HG02943 (cell line): ENCODE results near the gene CTXND2.
"Not testable (repeated sequence)": the region's sequence is repeated elsewhere in the genome, so short reads cannot be mapped to it uniquely, and the experiment has no call there.

Experiments
- ATAC-seq: cut with Tn5 transposase; IDR thresholded peaks from one replicate; pipeline ENCODE4 v1.9.1; 2021; ENCODE audit warnings: mild to moderate bottlenecking, low read depth, moderate library complexity; ENCODE audit not compliant: unreplicated experiment

Gene CTXND2

DNA sequence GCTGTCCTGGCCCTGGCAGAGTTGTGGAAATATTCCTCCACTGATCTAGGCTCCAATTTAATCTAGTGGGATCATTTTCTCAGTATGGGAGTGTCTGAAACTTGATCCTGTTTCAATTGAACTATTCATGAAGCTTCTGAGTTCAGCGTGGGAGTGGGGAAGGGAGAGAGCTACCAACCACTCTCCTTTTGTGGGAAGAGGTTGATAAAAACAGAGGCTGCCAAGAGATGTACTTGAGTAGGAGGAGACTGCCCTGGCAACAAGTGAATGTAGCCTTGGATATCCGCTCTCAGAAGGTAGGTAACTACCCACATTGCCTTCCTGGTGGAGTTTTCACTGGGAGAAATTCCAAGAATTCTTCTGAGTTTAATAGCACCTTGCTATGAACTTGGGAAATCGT lies at the start of gene CTXND2:
CTXND2 (plus strand) TSS at position 119 of the 400 bp plus-strand sequence. CDS start 25,179 bp downstream, outside the sequence.
- no peak for ATAC-seq

DNA sequence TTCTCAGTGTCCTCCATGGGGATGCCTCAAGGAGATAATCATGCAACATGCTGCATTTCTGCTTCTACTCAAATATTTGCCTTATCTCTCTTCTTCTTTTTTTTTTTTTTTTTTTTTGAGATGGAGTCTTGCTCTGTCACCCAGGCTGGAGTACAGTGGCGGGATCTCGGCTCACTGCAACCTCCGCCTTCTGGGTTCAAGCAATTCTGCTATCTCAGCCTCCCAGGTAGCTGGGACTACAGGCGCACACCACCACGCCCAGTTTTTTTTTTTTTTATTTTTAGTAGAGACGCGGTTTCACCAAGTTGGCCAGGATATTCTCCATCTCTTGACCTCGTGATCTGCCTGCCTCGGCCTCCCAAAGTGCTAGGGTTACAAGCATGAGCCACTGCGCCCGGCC lies 46.1 kb upstream of the CTXND2 start:
- ATAC-seq, result not testable (repeated sequence)

DNA sequence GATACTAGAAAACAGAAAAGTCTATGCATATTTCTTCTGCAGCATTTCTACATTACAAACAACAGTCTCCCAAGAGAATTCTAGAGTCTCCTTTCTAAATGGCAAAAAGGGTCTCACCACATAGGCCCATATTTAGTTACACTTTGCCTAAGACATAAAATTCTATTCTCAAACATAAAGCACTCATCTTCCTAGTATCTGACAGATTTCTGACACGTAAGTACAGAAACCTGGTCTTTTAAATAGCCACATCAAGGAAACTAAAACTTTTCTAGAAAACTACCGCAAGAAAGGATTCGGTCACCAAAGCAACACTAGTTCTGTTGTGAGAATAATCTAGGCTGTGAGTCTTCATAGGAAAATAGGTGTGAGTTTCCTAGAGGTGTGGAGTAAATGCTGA lies 45.3 kb upstream of the CTXND2 start:
- ATAC-seq, result no peak

DNA sequence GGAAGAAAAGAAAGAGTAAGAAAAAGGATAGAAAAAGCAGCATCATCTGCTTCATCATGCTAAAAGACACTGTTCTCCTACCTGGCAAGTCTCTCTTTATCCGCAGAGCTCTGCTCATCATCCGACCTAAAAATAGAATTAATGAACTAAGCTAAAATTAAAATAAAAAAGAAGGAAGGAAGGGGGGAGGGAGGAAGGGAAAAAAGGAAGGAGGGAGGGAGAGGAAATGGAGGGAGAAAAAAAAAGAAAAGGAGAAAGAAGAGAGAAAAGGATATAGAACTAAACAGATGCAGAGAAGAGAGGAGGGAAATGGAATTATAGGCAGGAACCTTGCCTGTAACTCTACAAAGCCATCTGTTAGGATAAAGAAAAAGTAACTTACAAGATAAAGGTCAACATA lies 44.6 kb upstream of the CTXND2 start:
- no peak for ATAC-seq

DNA sequence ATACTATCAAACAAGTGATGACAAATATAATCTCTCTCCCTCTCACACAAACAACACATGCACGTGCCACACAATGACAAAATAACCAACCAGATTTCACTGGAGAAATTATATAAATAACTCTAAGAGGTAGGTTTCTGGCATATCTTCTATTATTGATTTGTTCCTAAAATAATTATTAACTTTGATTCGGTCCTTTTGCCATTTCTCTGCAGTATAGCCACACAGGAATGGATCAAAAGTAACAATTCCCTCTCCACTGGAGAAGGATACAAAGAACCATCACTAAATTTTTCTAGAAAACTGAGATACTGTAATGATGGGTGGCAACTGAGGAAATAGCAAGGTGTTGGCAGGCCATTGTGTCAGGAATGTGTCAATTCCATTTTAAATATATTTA lies 44.0 kb upstream of the CTXND2 start:
- no peak for ATAC-seq

DNA sequence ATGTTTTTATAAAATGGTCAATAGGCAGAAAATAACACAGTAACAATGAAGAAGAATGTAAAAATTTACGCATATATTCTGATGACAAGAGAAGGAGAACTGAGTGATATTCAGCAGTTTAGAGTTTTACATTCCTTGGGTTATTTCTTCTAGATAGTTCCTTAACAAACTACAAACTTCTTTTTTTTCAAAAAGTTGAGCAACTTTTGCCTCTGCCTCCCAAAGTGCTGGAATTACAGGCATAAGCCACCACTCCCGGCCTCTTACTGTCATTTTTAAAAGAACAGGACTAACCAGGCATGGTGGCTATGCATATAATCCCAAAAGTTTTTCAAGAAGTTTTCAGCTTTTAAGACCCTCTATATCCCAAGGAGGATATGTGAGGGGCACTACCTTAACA lies 43.5 kb upstream of the CTXND2 start:
- no peak for ATAC-seq

DNA sequence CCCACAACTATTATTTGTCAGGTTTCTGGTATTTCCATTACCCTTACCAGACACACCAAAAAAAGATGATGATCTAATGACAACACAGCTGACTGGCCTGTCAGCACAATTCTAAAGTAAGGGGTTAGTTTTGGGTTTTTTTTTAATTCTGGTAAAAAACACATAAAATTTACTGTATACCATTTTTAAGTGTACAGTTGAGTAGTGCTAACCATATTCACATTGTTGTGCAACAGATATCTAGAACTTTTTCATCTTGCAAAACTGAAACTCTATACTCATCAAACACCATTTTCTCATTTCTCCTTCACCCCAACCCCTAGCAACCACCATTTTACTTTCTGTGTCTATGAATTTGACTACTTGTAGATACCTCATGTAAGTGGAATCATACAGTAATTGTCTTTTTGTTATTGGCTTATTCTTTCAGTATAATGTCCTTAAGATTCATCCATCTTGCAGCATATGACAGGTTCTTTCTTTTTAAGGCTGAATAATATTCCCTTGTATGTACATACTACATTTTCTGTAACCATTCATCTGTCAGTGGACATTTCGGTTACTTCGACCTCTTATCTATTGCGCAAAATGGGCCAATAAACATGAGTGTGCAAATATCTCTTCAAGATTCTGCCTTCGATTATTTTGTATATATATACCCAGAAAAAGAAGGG lies 40.3 kb upstream of the CTXND2 start:
- ATAC-seq, result no peak

DNA sequence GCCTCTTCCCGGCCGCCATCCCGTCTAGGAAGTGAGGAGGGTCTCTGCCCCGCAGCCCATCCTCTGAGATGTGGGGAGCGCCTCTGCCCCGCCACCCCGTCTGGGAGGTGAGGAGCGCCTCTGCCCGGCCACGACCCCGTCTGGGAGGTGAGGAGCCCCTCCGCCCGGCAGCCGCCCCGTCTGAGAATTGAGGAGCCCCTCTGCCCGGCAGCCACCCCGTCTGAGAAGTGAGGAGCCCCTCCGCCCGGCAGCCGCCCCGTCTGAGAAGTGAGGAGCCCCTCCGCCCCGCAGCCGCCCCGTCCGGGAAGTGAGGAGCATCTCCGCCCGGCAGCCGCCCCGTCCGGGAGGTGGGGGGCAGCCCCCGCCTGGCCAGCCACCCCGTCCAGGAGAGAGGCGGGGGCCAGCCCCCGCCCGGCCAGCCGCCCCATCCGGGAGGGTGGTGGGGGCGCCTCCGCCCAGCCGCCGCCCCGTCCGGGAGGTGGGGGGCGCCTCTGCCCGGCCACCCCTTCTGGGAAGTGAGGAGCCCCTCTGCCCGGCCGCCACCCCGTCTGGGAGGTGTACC lies 36.1 kb upstream of the CTXND2 start:
- not testable (repeated sequence) for ATAC-seq

DNA sequence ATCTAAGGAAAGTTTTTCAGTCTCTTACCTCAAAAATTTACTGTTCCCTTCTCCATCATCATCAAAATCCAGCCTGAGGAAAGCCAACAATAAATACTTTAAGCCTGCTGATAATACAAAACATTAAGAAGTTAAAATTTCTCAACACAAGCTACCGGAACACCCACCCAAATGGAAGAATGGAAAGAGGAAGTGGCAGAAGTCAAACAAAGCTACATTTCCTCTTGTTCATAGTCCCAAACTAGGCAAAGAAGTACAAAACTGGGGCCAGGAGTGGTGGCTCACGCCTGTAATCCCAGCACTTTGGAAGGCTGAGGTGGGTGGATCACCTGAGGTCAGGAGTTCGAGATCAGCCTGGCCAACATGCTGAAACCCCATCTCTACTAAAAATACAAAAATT lies 34.2 kb upstream of the CTXND2 start:
- ATAC-seq, result not testable (repeated sequence)

DNA sequence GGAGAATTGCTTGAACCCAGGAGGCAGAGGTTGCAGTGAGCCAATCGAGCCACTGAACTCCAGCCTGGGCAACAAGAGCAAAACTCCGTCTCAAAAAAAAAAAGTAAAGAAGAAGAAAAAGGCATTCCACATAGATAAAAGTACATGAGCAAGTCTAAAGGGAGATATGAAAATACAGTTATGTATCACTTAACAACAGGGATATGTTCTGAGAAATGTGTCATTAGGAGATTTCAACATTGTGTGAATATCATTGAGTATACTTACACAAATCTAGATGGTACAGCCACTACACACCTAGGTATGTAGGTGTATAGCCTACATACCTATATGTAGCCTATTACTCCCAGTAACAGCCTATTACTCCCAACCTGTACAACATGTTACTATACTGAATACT lies 23.2 kb upstream of the CTXND2 start:
- ATAC-seq, result no peak

DNA sequence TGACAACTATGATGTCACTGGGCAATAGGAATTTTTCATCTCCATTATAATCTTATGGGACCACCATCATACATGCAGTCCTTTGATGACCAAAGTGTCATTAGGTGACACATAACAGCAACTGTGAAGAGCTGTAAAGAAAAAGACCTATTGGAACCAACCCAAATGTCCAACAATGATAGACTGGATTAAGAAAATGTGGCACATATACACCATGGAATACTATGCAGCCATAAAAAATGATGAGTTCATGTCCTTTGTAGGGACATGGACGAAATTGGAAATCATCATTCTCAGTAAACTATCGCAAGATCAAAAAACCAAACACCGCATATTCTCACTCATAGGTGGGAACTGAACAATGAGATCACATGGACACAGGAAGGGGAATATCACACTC lies 22.7 kb upstream of the CTXND2 start:
- ATAC-seq, result not testable (repeated sequence)

DNA sequence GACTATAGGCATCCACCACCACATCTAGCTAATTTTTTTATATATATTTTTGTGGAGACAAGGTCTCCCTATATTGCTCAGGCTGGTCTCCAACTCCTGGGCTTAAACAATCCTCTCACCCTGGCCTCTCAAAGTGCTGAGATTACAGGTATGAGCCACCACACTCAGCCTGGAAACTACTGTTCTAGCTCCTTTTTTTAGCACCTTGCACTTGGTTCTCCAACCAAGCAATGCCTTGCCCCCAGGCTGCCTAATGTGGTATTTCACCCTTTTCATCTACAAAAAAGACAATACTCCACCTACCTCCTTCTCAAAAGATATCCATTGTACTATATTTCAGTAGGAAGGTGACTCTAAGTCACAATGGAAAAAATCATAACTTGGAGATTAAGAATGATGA lies 17.3 kb upstream of the CTXND2 start:
- no peak for ATAC-seq

DNA sequence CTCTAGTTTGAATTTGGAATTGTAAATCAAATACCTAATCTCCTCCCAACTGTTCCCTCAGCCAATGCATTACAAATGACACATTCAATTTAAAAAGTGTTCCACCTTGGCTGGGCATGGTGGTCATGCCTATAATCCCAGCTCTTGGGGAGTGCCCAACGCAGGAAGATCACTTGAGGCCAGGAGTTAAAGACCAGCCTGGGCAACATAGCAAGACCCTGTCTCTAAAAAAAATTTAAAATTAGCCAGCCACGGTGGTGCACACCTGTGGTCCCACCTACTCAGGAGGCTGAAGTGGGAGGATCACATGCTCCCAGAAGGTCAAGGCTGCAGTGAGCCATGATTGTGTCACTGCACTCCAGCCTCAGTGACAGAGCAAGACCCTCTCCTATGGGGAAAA lies 14.4 kb upstream of the CTXND2 start:
- no peak for ATAC-seq

DNA sequence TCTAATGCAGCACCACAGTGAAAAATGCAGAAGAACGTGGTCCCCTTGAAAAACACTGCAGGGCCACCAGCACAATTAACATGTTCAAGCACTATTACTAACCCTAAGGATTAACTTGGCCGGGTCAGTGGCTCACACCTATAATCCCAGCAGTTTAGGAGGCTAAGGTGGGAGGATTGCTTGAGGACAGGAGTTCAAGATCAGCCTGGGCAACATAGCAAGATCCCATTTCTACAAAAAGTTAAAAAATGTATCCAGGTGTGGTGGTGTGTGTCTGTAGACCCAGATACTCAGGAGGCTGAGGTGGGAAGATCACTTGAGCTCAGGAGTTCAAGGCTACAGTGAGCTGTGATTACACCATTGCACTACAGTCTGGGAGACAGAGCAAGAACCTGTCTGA lies 13.4 kb upstream of the CTXND2 start:
- no peak for ATAC-seq

DNA sequence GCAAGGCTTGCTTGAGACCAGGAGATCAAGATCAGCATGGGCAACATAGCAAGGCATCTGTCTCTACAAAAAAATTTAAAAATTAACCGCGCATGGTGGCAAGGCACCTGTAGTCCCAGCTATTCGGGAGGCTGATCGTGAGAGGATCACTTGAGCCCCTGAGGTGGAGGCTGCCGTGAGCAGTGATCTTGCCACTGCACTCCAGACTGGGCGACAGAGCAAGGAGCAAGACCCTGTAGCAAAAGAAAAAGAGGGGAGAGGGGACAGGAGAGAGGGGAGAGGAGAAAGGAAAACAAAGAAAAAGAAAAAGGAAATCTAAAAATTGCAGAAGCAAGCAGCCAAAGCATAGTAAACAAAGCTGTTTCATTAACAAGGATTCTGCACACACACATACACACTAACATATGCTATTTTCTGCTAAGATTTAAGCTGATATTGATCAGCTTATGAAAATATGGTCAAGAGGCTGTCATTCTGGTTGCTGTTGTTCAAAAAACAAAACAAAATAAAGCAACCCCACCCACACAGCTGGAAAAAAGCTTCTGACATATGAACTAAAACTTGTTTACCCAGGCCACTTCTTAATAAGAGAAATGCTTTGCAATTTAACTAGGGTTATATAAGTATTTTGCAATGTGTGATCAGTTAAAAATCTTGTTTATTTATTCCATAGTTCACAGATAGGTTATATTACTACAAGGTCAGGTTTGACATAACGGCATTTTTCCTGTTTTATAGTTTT lies 12.3 kb upstream of the CTXND2 start:
- ATAC-seq, result no peak

DNA sequence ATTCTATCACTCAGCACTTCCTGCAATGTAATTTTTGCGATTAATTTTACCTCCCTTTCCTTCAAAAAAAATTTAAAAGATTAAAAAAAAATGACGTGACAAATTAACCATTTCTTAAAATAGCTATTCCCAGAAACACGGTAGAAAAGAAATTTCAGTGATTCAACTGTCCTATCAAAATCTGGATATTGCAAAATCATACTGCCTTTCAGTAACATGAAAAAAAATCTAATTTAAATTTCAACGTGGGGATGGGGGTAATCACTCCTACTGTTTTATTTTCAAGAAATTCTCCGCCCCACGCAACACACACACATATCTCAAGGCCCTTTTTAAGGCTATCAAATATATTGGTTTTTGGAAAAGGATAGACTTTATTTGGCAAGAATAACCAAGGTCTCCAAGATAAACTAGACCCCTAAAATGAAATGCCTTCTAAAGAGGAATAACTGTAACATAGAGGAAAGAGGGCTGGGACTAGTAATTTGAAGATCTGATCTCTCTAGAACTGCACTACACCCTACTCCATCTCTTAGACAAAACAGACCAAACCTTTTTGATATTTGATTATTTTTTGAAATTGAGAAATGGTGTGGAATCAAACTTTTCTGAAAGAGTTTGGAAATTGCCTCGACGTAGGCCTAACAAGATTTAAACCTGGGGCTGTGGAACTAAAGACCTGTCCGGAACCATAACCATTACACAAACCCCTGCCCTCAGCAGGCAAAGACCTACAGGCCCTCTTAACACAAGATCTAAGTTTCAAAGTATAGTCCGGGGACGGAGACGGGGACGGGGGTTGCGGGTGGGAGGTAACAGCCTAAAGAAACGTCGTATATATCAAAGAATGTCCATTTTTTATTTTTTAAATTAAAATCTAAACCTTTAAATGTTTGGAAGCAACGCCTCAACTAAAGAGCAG lies 11.5 kb upstream of the CTXND2 start:
- ATAC-seq, result no peak

DNA sequence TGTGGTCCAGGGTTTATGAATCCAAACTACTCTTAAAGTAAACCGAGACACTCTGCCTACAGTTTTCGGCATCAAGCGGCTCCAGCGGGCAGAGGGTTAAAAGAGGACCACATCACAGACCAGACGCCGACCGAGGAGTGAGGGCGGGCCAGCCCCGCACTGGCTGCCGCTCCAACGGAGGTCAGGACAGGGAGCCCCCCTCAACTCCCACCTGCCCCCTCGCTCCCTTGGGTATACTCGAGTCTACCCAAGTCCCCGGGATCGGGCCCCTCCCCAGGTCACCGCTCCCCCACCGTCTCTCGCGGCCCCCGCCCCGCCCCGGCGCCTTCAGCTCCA lies 10.8 kb upstream of the CTXND2 start:
- peak; percentile 29 for ATAC-seq

DNA sequence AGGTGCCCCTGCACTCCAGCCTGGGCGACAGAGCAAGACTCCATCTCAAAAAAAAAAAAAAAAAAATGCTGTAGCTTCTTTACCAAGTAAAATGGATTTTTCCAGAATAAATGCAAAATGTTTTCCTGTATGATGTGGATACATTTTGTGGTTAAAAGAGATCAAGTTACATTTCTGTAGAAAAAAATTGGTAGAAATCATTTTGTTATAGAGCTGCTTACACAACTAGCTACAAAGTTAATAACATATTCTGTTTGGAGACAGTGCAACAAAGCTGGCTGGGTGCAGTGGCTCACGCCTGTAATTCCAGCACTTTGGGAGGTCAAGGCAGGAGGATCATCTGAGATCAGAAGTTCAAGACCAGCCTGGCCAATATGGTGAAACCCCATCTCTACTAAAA lies 8.0 kb upstream of the CTXND2 start:
- ATAC-seq, result not testable (repeated sequence)

DNA sequence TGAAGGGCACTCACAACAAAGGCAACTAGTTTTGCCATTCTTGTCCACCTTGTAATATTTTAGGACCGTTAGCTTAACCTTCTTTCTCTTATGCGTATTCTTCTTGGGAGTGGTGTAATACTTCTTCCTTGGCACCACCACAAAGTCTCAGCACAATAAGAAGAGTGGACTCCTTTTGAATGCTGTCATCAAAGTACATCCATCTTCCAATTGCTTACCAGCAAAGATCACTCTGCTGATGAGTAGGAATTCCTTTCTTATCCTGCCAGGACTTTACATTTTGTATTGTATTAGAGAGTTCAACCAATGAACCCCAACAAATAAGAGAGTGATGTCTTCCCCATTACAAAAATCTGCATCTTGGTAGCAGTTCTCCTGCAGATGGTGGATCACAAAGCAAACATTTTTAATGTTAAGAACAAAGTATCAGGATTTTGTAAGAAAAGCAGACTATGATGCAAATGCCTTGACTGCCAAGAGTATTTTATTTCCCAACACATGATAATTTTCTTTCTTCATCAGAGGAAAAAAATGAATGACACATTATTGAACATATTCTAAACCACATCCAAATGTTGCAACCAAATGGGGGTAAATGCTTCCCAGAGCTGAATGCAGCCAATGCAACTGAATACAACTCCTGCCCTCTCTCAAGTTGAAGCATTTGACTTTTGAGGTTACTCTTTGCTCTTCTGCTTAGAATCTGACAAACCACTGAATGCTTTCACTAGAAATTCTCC lies 5.4 kb upstream of the CTXND2 start:
- ATAC-seq, result no peak

DNA sequence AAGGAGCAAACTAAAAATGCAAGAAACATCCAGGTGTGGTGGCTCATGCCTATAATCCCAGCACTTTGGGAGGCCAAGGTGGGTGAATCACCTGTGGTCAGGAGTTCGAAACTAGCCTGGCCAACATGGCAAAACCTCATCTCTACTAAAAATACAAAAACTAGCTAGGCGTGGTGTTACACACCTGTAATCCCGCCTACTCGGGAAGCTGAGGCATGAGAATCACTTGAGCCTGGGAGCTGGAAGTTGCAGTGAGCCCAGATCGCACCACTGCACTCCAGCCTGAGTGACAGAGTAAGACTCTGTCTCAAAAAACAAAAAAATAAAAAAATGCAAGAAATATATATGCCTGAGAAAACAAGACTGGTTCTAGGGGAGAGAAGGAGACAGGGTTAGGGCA lies 3.8 kb upstream of the CTXND2 start:
- ATAC-seq, result not testable (repeated sequence)
